ENCODE results near the gene CAPN11.
A peak's percentile ranks its signal among the peaks of the same experiment; 100 is the strongest.
"Not testable (repeated sequence)": the region's sequence is repeated elsewhere in the genome, so short reads cannot be mapped to it uniquely, and the experiment has no call there.

Gene CAPN11

GRCh38 chr6:44129841-44130322 lies 28.7 kb upstream of the CAPN11 start:
- DNase-seq (ENCODE audit: low read depth in 1 of 2, low spot score in 1 of 2) = no peak

- DNase-seq (ENCODE audit: low read depth in 1 of 2, low spot score in 1 of 2) = no peak
Observed at GRCh38 chr6:44131892-44132291, 26.7 kb upstream of the CAPN11 start.

GRCh38 chr6:44132476-44132875 lies 26.1 kb upstream of the CAPN11 start:
- DNase-seq (ENCODE audit: low read depth in 1 of 2, low spot score in 1 of 2) = no peak

- DNase-seq (ENCODE audit: low read depth in 1 of 2, low spot score in 1 of 2) = no peak
Observed at GRCh38 chr6:44133003-44133931, 25.4 kb upstream of the CAPN11 start.

- no peak for DNase-seq (ENCODE audit: low read depth in 1 of 2, low spot score in 1 of 2)
Observed at GRCh38 chr6:44133981-44134711, 24.5 kb upstream of the CAPN11 start.

GRCh38 chr6:44135173-44135758 lies 23.4 kb upstream of the CAPN11 start:
- DNase-seq (ENCODE audit: low read depth in 1 of 2, low spot score in 1 of 2) = no peak

GRCh38 chr6:44135875-44136274 lies 22.7 kb upstream of the CAPN11 start:
- DNase-seq (ENCODE audit: low read depth in 1 of 2, low spot score in 1 of 2) = no peak

- DNase-seq (ENCODE audit: low read depth in 1 of 2, low spot score in 1 of 2) = no peak
Observed at GRCh38 chr6:44138717-44139350, 19.8 kb upstream of the CAPN11 start.

GRCh38 chr6:44139351-44139743 lies 19.3 kb upstream of the CAPN11 start:
- no peak for DNase-seq (ENCODE audit: low read depth in 1 of 2, low spot score in 1 of 2)

- no peak for DNase-seq (ENCODE audit: low read depth in 1 of 2, low spot score in 1 of 2)
Observed at GRCh38 chr6:44142835-44143234, 15.8 kb upstream of the CAPN11 start.

GRCh38 chr6:44143731-44144130 lies 14.9 kb upstream of the CAPN11 start:
- DNase-seq (ENCODE audit: low read depth in 1 of 2, low spot score in 1 of 2) = no peak

- DNase-seq (ENCODE audit: low read depth in 1 of 2, low spot score in 1 of 2) = not testable (repeated sequence)
Observed at GRCh38 chr6:44144536-44144935, 14.1 kb upstream of the CAPN11 start.

- DNase-seq (ENCODE audit: low read depth in 1 of 2, low spot score in 1 of 2) = no peak
Observed at GRCh38 chr6:44145839-44146238, 12.8 kb upstream of the CAPN11 start.

GRCh38 chr6:44146685-44147084 lies 11.9 kb upstream of the CAPN11 start:
- no peak for DNase-seq (ENCODE audit: low read depth in 1 of 2, low spot score in 1 of 2)

- DNase-seq (ENCODE audit: low read depth in 1 of 2, low spot score in 1 of 2) = no peak
Observed at GRCh38 chr6:44147256-44147655, 11.4 kb upstream of the CAPN11 start.

GRCh38 chr6:44148306-44148705 lies 10.3 kb upstream of the CAPN11 start:
- DNase-seq (ENCODE audit: low read depth in 1 of 2, low spot score in 1 of 2) = no peak

- DNase-seq (ENCODE audit: low read depth in 1 of 2, low spot score in 1 of 2) = no peak
Observed at GRCh38 chr6:44149369-44150012, 9.1 kb upstream of the CAPN11 start.

GRCh38 chr6:44150317-44150917 lies 8.2 kb upstream of the CAPN11 start:
- DNase-seq (ENCODE audit: low read depth in 1 of 2, low spot score in 1 of 2) = no peak

GRCh38 chr6:44151348-44152108 lies 7.1 kb upstream of the CAPN11 start:
- DNase-seq (ENCODE audit: low read depth in 1 of 2, low spot score in 1 of 2) = peak; percentile 63 to 74

- DNase-seq (ENCODE audit: low read depth in 1 of 2, low spot score in 1 of 2) = no peak
Observed at GRCh38 chr6:44152109-44152461, 6.5 kb upstream of the CAPN11 start.
